Glutamatergic neuron (in vitro differentiated cells): ENCODE measurements around the gene NHS. TPM values are rescaled to one million over a fixed set of nuclear protein-coding genes. Genes with fewer than 3 reads are reported as not detected.

Source experiments
- DNase-seq: peaks from one replicate; pipeline ENCODE4 v3.0.0; 2022
- H3K27ac Mint-ChIP-seq: one replicate; pipeline ENCODE4 v1.8.0; 2020; ENCODE audit warnings: mild to moderate bottlenecking, mixed read lengths, inconsistent platforms; ENCODE audit not compliant: unreplicated experiment
- H3K27me3 Mint-ChIP-seq: one replicate; pipeline ENCODE4 v1.8.0; 2020; ENCODE audit warnings: mild to moderate bottlenecking, moderate library complexity, mixed read lengths, inconsistent platforms; ENCODE audit not compliant: unreplicated experiment
- H3K36me3 Mint-ChIP-seq: one replicate; pipeline ENCODE4 v1.8.0; 2020; ENCODE audit warnings: mild to moderate bottlenecking, mixed read lengths, inconsistent platforms; ENCODE audit not compliant: unreplicated experiment
- H3K4me1 Mint-ChIP-seq: one replicate; pipeline ENCODE4 v1.8.0; 2020; ENCODE audit warnings: mild to moderate bottlenecking, low read depth, mixed read lengths, inconsistent platforms; ENCODE audit not compliant: unreplicated experiment
- H3K4me3 Mint-ChIP-seq: one replicate; pipeline ENCODE4 v1.8.0; 2020; ENCODE audit warnings: mild to moderate bottlenecking, mixed read lengths, inconsistent platforms; ENCODE audit not compliant: unreplicated experiment
- H3K9me3 Mint-ChIP-seq: one replicate; pipeline ENCODE4 v1.8.0; 2020; ENCODE audit warnings: mild to moderate bottlenecking, moderate library complexity, mixed read lengths, inconsistent platforms; ENCODE audit not compliant: unreplicated experiment
- total RNA-seq: library from RNA; stranded (reverse); fragmentation: NEBNext Ultra II Directional; extraction: Animal tissue kit (Norgen Biotek cat#: 25700); gene quantifications from one replicate; pipeline ENCODE4 v1.2.1, GENCODE V29; 2021; ENCODE audit not compliant: unreplicated experiment
- TF ChIP-seq, protein P1 (sequence below): fragments of 200-600 bp; sonication (generic); IDR thresholded peaks from one replicate; pipeline ENCODE4 v1.5.0; 2021; ENCODE audit not compliant: partially characterized antibody, unreplicated experiment

The NHS gene
- total RNA-seq, 1 donor from 2014 or later = 9.1 TPM

DNA sequence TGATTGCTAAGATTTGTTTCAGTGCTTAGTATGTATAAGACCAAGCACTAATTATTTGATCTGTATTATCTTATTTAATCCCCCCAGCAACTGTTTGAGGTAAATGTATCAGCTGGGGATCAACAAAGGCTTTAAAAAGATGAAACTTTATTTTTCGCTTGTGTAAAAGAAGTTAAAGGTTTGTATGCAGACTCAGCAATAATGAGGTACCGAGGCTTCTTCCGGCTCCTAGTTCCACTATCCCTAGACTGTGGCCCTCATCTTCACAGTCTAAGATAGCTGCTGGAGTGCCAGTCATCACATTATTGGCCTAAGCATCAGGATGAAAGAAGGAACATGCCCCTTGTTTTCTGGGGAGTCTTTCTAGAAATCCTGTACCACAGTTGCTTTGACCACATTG lies 256.6 kb downstream of the NHS start:
- no peaks in the 10 kb centered on the region for H3K36me3 Mint-ChIP-seq
- H3K4me1 Mint-ChIP-seq = peaks cover 4% of the 10 kb centered on the region
- H3K27ac Mint-ChIP-seq = no peak overlapping the region
- TF ChIP-seq, protein P1, sequence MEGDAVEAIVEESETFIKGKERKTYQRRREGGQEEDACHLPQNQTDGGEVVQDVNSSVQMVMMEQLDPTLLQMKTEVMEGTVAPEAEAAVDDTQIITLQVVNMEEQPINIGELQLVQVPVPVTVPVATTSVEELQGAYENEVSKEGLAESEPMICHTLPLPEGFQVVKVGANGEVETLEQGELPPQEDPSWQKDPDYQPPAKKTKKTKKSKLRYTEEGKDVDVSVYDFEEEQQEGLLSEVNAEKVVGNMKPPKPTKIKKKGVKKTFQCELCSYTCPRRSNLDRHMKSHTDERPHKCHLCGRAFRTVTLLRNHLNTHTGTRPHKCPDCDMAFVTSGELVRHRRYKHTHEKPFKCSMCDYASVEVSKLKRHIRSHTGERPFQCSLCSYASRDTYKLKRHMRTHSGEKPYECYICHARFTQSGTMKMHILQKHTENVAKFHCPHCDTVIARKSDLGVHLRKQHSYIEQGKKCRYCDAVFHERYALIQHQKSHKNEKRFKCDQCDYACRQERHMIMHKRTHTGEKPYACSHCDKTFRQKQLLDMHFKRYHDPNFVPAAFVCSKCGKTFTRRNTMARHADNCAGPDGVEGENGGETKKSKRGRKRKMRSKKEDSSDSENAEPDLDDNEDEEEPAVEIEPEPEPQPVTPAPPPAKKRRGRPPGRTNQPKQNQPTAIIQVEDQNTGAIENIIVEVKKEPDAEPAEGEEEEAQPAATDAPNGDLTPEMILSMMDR = no peak
- DNase-seq = no peak
- H3K27me3 Mint-ChIP-seq = peaks cover 3% of the 10 kb centered on the region
- no peaks in the 10 kb centered on the region for H3K9me3 Mint-ChIP-seq
- no peak overlapping the region for H3K4me3 Mint-ChIP-seq

GRCh38 chrX:17632942-17633341 lies 257.9 kb downstream of the NHS start:
- H3K4me3 Mint-ChIP-seq = no peak overlapping the region
- TF ChIP-seq, protein P1 = no peak
- H3K27ac Mint-ChIP-seq = no peak overlapping the region
- no peak for DNase-seq
- H3K27me3 Mint-ChIP-seq = peaks cover 3% of the 10 kb centered on the region
- no peaks in the 10 kb centered on the region for H3K9me3 Mint-ChIP-seq
- no peaks in the 10 kb centered on the region for H3K36me3 Mint-ChIP-seq
- peaks cover 4% of the 10 kb centered on the region for H3K4me1 Mint-ChIP-seq

DNA sequence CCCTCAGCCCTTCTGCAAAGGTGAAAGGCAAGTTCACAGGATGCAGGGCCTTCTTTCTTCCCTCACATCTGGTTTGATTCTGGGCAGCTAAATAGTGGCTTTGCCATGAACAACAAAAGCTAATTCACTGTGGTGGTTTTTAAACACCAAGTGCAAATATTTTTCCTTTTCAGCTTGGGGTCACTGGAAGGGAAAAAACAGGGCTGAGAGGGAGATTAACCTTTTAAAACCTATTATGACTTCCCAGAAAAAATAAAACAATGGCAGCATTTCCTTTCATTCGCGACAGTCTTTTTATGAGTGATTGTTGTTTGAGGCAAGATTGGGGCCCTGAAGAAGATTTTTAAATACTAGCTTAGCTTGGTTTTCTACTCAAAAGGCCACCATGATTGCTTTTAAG lies 258.5 kb downstream of the NHS start:
- DNase-seq = no peak
- peaks cover 4% of the 10 kb centered on the region for H3K4me1 Mint-ChIP-seq

DNA sequence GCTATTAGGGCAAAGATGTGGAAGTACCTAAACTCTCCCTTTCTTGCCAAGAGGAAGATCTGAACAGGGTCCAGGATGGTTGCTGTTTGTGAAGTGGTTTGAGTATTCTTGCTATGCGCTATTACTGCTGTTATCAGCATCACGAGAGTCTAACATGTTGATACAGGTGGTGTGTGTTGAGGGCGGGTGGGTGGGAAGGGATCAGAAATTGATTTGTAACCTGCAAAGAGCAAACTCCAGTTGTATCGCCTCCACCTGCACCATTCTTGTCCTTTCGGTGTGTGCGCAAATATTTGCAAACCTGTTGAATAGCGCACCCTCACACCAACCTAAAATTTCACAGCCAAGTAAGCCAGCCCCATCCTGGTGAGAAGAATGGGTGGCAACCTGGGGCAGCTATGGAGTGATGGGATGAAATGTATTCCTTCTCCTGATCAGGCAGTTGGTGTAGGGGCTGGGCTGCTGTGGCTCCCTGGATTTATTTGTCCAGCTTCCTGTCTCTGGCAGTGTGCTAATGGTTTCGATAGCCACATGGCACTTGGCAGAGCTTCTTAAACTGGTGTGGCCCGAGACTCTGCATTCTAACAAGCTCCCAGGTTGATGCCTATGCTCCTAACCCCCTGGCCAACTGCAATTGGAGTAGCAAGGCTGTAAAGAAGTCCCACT lies 259.7 kb downstream of the NHS start:
- peaks cover 4% of the 10 kb centered on the region for H3K4me1 Mint-ChIP-seq
- TF ChIP-seq, protein P1 = no peak
- peaks cover 3% of the 10 kb centered on the region for H3K27me3 Mint-ChIP-seq
- no peaks in the 10 kb centered on the region for H3K9me3 Mint-ChIP-seq
- DNase-seq = no peak
- peak overlapping the region; percentile 16 for H3K4me3 Mint-ChIP-seq
- H3K36me3 Mint-ChIP-seq = no peaks in the 10 kb centered on the region
- no peak overlapping the region for H3K27ac Mint-ChIP-seq

More for the DNA sequence above, 258.5 kb downstream of the NHS start:
- TF ChIP-seq, protein P1 = no peak
- H3K27me3 Mint-ChIP-seq = peaks cover 3% of the 10 kb centered on the region
- H3K36me3 Mint-ChIP-seq = no peaks in the 10 kb centered on the region
- no peaks in the 10 kb centered on the region for H3K9me3 Mint-ChIP-seq
- H3K27ac Mint-ChIP-seq = no peak overlapping the region
- H3K4me3 Mint-ChIP-seq = no peak overlapping the region

- H3K27me3 Mint-ChIP-seq = peaks cover 3% of the 10 kb centered on the region
- peak; percentile 71 for DNase-seq
- TF ChIP-seq, protein P1 = no peak
- peak overlapping the region; percentile 69 for H3K4me3 Mint-ChIP-seq
- H3K36me3 Mint-ChIP-seq = no peaks in the 10 kb centered on the region
- no peaks in the 10 kb centered on the region for H3K9me3 Mint-ChIP-seq
- peaks cover 4% of the 10 kb centered on the region for H3K4me1 Mint-ChIP-seq
- peak overlapping the region; percentile 43 for H3K27ac Mint-ChIP-seq
Observed at GRCh38 chrX:17635231-17635630, 260.2 kb downstream of the NHS start.
